GM12878 (cell line): ENCODE results near the gene FILIP1L.

Experiments
- CEBPB ChIP-seq, 2 experiments: fragments of 150-350 bp in 1 of 2; IDR thresholded peaks; 2 replicates each; pipeline ENCODE4 v1.6.1; 2012 to 2014; ENCODE audit warnings: low read depth in 2 of 2, low read length in 2 of 2, borderline replicate concordance in 1 of 2, inconsistent platforms in 1 of 2
- CTCF ChIP-seq, 3 experiments: IDR thresholded peaks in 2 of 3; conservative IDR thresholded peaks in 1 of 3; 2 replicates each; pipeline ENCODE4 v1.5.1; 2011; ENCODE audit warnings: low read depth in 3 of 3, low read length in 3 of 3, mild to moderate bottlenecking in 3 of 3, control low read depth in 2 of 3, moderate library complexity in 2 of 3, inconsistent platforms in 1 of 3, mixed read lengths in 1 of 3; ENCODE audit not compliant: control insufficient read depth in 2 of 3, insufficient read depth in 1 of 3; ENCODE audit errors: extremely low read depth in 1 of 3
- EP300 ChIP-seq, 2 experiments: fragments of 150-350 bp in 1 of 2; IDR thresholded peaks; 2 replicates each; pipeline ENCODE4 v1.6.1; 2011 to 2012; ENCODE audit warnings: low read depth in 2 of 2, low read length in 2 of 2, borderline replicate concordance in 1 of 2, improper control_type of control experiment in 1 of 2, inconsistent platforms in 1 of 2; ENCODE audit not compliant: control insufficient read depth in 1 of 2
- FOXM1 ChIP-seq: IDR thresholded peaks from 2 replicates; pipeline ENCODE4 v1.6.1; 2012; ENCODE audit warnings: low read depth, mild to moderate bottlenecking, inconsistent platforms, low read length, moderate library complexity
- IRF4 ChIP-seq: IDR thresholded peaks from 2 replicates; pipeline ENCODE4 v1.6.1; 2011; ENCODE audit warnings: low read depth, low read length
- MAX ChIP-seq: IDR thresholded peaks from 2 replicates; pipeline ENCODE4 v1.6.1; 2012; ENCODE audit warnings: low read depth, low read length, improper control_type of control experiment
- POLR2A ChIP-seq: IDR thresholded peaks from 2 replicates; pipeline ENCODE4 v1.6.1; 2011; ENCODE audit warnings: low read depth, mild to moderate bottlenecking, low read length
- POLR2AphosphoS2 ChIP-seq: IDR thresholded peaks from 2 replicates; pipeline ENCODE4 v1.6.1; 2011; ENCODE audit warnings: low read depth, mild to moderate bottlenecking, low read length, improper control_type of control experiment, moderate library complexity
- POLR2AphosphoS5 ChIP-seq: IDR thresholded peaks from 2 replicates; pipeline ENCODE4 v1.6.1; 2011; ENCODE audit warnings: mild to moderate bottlenecking, low read length, inconsistent platforms
- RFX5 ChIP-seq: IDR thresholded peaks from 2 replicates; pipeline ENCODE4 v1.6.1; 2011; ENCODE audit warnings: low read depth, low read length, improper control_type of control experiment
- ZNF24 ChIP-seq: fragments of 450-650 bp; IDR thresholded peaks from 2 replicates; pipeline ENCODE4 v1.6.1; 2017; ENCODE audit warnings: antibody characterized with exemption, mild to moderate bottlenecking
- TF ChIP-seq, protein P1 (sequence below): fragments of 150-350 bp; IDR thresholded peaks from 2 replicates; pipeline ENCODE4 v1.6.1; 2016; ENCODE audit warnings: low read depth, low read length

GRCh38 chr3:99843590-99844258 lies 270.6 kb downstream of the FILIP1L start:
- TF ChIP-seq RFX5 = no peak
- TF ChIP-seq FOXM1 = no peak
- no peak for TF ChIP-seq ZNF24
- TF ChIP-seq, protein P1, sequence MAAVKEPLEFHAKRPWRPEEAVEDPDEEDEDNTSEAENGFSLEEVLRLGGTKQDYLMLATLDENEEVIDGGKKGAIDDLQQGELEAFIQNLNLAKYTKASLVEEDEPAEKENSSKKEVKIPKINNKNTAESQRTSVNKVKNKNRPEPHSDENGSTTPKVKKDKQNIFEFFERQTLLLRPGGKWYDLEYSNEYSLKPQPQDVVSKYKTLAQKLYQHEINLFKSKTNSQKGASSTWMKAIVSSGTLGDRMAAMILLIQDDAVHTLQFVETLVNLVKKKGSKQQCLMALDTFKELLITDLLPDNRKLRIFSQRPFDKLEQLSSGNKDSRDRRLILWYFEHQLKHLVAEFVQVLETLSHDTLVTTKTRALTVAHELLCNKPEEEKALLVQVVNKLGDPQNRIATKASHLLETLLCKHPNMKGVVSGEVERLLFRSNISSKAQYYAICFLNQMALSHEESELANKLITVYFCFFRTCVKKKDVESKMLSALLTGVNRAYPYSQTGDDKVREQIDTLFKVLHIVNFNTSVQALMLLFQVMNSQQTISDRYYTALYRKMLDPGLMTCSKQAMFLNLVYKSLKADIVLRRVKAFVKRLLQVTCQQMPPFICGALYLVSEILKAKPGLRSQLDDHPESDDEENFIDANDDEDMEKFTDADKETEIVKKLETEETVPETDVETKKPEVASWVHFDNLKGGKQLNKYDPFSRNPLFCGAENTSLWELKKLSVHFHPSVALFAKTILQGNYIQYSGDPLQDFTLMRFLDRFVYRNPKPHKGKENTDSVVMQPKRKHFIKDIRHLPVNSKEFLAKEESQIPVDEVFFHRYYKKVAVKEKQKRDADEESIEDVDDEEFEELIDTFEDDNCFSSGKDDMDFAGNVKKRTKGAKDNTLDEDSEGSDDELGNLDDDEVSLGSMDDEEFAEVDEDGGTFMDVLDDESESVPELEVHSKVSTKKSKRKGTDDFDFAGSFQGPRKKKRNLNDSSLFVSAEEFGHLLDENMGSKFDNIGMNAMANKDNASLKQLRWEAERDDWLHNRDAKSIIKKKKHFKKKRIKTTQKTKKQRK = no peak
- no peak for TF ChIP-seq CTCF (IDR thresholded peaks at IDR 0.05 in 2 of 3, conservative IDR thresholded peaks at IDR 0.05 in 1 of 3; ENCODE audit: control insufficient read depth in 2 of 3, extremely low read depth in 1 of 3, insufficient read depth in 1 of 3, low read depth in 3 of 3, low read length in 3 of 3)
- no peak for TF ChIP-seq POLR2A
- no peak for TF ChIP-seq POLR2AphosphoS2
- no peak for TF ChIP-seq CEBPB (IDR thresholded peaks at IDR 0.05; ENCODE audit: borderline replicate concordance in 1 of 2, low read depth in 2 of 2, low read length in 2 of 2)
- TF ChIP-seq EP300 (IDR thresholded peaks at IDR 0.05; ENCODE audit: borderline replicate concordance in 1 of 2, control insufficient read depth in 1 of 2, low read depth in 2 of 2, low read length in 2 of 2) = no peak
- TF ChIP-seq MAX = no peak
- no peak for TF ChIP-seq POLR2AphosphoS5
- no peak for TF ChIP-seq IRF4
